Suppressor macrophage treated with lipopolysaccharide for 4 hours (primary cell): ENCODE data around the gene ITPK1.
A peak's percentile ranks its signal among the peaks of the same experiment; 100 is the strongest.

Source experiments
- DNase-seq: peaks from one replicate; pipeline ENCODE4 v3.0.0-alpha.2; 2020

Gene ITPK1

GRCh38 chr14:93103392-93104080, 12.2 kb downstream of the ITPK1 start:
- DNase-seq, result peak; percentile 85

- no peak for DNase-seq
Measured at GRCh38 chr14:93102141-93102540, 13.6 kb downstream of the ITPK1 start.

GRCh38 chr14:93101181-93101580, 14.5 kb downstream of the ITPK1 start:
- DNase-seq, result no peak

- no peak for DNase-seq
Measured at GRCh38 chr14:93100570-93100969, 15.2 kb downstream of the ITPK1 start.

- DNase-seq, result no peak
Measured at GRCh38 chr14:93100100-93100499, 15.6 kb downstream of the ITPK1 start.

GRCh38 chr14:93099643-93100042, 16.1 kb downstream of the ITPK1 start:
- no peak for DNase-seq

DNA sequence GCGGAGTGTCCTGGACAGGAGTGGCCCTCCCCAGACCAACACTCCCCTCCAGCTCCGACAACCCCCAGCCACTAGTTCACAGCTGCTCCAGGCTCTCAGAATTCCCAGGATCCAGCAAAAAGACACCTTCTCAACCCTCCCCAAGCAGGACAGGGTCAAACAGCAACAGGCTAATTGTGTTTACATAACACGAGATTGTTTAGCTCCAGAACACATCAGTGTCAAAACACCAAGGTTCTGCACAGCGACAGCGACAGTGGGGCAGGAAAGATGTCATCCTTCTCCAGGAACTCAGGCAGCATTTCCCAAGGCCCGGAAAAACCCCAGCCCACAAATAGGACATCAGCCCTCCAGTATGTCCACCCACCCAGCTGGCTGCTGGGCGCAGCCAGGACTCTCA, 16.5 kb downstream of the ITPK1 start:
- no peak for DNase-seq

DNA sequence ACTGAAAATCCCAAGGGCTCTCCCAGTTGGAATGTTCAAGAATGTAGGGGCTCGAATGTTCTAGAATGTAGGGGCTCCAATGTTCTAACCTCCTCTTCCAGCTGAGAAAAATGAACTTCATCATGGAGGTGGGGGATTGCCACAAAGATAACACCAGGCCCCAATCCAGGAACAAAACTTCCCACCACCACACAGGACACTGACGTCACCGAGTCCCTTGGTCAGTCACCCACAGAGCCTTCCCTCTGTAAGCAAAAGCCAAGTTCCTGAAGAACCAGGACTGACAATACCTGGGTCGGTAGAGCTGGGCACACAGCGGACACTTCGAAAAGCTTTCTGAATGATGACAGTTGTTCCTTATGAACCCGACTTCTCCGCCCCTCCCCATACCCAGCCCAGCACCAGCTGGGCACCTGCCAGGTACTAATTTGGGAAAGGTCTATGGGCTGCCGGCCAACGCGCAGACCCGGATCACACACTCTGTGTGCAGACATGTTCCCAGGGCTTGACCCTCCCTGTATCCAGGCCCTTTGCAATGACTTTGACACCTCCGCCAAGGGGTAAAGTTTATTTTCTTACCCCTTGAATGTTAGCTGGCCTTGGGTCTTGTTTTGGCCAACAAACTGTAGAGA, 18.9 kb downstream of the ITPK1 start:
- peak; percentile 39 for DNase-seq

DNA sequence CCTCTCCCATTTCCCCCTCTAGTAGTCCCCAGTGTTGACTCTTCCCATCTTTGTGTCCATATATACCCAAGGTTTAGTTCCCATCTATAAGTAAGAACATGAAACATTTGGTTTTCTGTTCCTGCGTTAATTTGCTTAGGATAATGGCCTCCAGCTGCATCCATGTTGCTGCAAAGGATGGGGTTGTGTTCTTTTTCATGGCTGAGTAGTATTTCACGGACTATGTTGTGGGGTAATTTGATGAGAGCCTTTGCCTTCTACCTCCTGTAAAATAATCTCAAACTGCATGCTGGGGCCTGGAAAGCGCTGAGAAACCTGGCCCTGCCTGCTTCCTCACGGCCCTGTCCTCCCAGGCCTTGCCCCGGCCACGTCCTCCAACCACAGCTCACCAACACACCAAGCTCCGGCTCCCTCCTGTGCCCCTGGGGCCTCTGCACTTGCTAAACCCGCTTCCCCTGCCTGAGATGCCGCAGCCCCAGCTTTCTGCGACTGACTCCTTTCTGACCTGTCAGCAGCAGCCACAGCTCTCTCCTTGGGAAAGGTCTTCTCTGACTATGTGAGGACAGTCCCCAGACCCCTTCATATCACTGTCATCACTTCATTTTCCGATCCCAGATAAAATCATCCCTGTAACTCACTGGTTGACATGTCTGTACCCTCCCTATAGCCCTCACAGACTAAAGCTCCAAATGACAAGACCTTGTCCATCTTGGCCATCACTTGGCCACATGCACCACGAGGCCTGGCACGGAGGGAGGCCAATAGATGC, 19.8 kb downstream of the ITPK1 start:
- no peak for DNase-seq

- DNase-seq, result no peak
Measured at GRCh38 chr14:93094121-93094918, 21.4 kb downstream of the ITPK1 start.

GRCh38 chr14:93092606-93093556, 22.8 kb downstream of the ITPK1 start:
- DNase-seq, result peak; percentile 31

- DNase-seq, result no peak
Measured at GRCh38 chr14:93091666-93092065, 24.1 kb downstream of the ITPK1 start.

- DNase-seq, result no peak
Measured at GRCh38 chr14:93090826-93091555, 24.7 kb downstream of the ITPK1 start.

DNA sequence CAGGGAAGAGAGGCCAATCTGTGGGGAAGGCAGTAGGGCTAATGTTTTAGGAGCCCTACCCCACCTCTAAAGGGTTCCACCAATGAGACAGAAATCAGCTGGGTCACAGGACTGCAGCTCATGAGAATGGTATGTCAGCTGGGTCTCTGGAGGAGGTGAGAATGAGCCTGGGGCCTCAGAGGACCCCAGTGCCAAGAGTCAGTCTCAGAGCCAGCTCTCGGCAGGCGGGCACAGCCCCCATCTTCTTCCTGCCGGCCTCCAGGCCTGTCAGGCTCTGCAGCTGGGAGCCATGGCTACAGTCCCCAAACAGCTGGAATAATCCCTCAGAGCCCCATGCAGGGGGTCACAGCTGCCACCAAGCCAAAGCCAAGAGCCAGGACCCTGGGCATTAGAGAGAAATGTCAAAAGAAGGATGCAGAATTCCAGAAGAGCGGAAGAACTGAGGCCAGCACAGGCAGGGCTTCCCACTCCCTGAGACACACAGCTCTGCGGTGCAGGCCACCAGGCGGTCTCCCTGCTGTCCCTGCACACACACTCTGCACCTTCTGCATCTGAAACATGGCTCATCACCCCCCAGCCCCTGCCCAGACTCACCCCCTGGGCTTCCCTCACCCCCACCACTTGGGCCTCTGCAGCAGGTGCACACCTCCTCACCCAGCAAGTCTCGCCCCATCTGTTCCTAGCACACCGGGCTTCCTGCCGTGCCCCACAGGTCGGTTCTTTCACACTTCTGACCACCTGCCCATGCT, 26.0 kb downstream of the ITPK1 start:
- no peak for DNase-seq

GRCh38 chr14:93086441-93087055, 29.2 kb downstream of the ITPK1 start:
- no peak for DNase-seq

- DNase-seq, result no peak
Measured at GRCh38 chr14:93085911-93086310, 29.8 kb downstream of the ITPK1 start.

GRCh38 chr14:93084866-93085857, 30.6 kb downstream of the ITPK1 start:
- no peak for DNase-seq

GRCh38 chr14:93084402-93084801, 31.3 kb downstream of the ITPK1 start:
- no peak for DNase-seq

GRCh38 chr14:93083917-93084316, 31.8 kb downstream of the ITPK1 start:
- DNase-seq, result no peak
